ENCODE measurements around the gene NR6A1. TPM values are rescaled to one million over a fixed set of nuclear protein-coding genes. Genes with fewer than 3 reads are reported as not detected.

NR6A1 gene
- total RNA-seq, 6 donors from 2014 or later: 4.2 to 34.6 (median 8.2) TPM

DNA sequence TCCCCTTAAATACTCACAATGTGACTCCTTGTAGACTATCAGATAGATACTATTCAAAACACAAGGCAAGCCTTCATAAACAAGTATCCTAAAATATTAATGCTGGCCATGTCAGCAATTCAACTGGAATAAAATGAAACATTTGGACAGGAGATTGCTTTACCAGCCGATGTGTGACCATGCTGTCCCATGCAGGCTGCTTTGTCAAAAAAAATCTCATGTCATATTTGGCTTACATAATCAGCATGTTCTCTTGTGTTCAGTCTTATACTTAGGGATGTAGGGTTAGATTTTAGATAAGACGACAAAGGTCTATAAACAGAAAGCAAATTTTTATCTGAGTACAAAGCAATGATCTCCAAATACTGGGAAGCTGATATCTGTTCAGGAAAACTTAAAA is 108.5 kb downstream of the NR6A1 start:
- 33 to 43% methylated on average over 2 of the region's 2 CpGs for WGBS, 2 donors
- DNase-seq (no peak), ATAC-seq (ENCODE audit: low FRiP score in 2 of 2) (no peak)
- Histone ChIP-seq H3K4me3 (no peak overlapping the region), H3K4me1 (peaks cover 6 to 38% (median 13%) of the 10 kb centered on the region in 4 donors), H3K27me3 (no peaks in the 10 kb centered on the region), H3K36me3 (no peaks in the 10 kb centered on the region), H3K9me3 (no peaks in the 10 kb centered on the region), H3K27ac (no peak overlapping the region)
- TF ChIP-seq, protein P1, sequence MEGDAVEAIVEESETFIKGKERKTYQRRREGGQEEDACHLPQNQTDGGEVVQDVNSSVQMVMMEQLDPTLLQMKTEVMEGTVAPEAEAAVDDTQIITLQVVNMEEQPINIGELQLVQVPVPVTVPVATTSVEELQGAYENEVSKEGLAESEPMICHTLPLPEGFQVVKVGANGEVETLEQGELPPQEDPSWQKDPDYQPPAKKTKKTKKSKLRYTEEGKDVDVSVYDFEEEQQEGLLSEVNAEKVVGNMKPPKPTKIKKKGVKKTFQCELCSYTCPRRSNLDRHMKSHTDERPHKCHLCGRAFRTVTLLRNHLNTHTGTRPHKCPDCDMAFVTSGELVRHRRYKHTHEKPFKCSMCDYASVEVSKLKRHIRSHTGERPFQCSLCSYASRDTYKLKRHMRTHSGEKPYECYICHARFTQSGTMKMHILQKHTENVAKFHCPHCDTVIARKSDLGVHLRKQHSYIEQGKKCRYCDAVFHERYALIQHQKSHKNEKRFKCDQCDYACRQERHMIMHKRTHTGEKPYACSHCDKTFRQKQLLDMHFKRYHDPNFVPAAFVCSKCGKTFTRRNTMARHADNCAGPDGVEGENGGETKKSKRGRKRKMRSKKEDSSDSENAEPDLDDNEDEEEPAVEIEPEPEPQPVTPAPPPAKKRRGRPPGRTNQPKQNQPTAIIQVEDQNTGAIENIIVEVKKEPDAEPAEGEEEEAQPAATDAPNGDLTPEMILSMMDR (IDR thresholded peaks at IDR 0.05): no peak
- TF ChIP-seq EP300 (IDR thresholded peaks at IDR 0.05): no peak

DNA sequence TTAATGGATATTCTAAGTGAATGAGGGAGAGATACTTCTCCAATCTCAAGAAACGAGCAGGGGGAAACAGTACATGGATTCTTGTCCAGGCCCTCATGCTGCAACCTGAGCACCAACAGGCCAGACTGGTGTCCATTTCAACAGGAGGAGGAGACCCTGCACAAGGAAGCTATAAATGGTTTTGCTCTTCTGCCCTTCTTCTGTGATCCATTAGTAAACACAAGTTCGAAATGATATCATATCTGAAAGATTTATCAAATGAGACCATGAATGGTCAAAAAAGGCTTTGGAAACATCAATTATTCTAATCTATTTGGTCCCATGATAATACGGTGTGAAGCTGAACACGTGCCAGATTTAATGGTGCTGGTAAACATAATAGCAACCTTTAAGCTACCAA is 109.8 kb downstream of the NR6A1 start:
- TF ChIP-seq EP300 (IDR thresholded peaks at IDR 0.05) (no peak), POLR2AphosphoS5 (IDR thresholded peaks at IDR 0.05) (no peak), POLR2A (IDR thresholded peaks at IDR 0.05) (no peak)
- TF ChIP-seq, protein P1 (IDR thresholded peaks at IDR 0.05): no peak
- 65 to 71% methylated on average over 4 of the region's 4 CpGs for WGBS, 2 donors
- ATAC-seq (ENCODE audit: low FRiP score in 2 of 2) (no peak), DNase-seq (no peak)
- H3K27ac ChIP-seq: no peak overlapping the region
- H3K9me3 ChIP-seq: no peaks in the 10 kb centered on the region
- H3K36me3 ChIP-seq: no peaks in the 10 kb centered on the region
- H3K4me3 ChIP-seq: no peak overlapping the region
- H3K27me3 ChIP-seq: no peaks in the 10 kb centered on the region
- peaks cover 6 to 38% (median 13%) of the 10 kb centered on the region in 4 donors for H3K4me1 ChIP-seq

DNA sequence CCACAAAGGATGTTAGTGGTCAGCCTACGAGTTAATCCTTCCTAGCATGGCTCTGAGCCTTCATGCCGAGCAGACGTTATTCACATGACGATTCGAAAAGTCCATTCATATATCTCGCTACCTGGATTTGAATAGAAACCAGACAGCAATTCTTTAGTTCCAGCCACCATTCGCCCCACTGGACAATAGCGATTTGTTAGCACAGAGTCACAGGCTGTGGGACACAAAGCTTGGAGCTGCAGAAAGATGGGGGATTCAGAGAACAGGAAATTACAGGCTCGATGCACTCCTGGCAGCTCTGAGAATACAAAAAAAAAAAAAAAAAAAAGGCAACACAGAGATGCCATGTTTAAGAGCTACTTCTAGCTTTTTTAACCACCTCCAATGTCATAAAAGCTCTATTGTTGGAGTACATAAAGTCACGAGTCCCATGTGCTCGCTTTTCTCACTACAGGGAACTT is 110.7 kb downstream of the NR6A1 start:
- no peak for DNase-seq
- 3 to 9% methylated on average over 11 of the region's 11 CpGs for WGBS, 2 donors

DNA sequence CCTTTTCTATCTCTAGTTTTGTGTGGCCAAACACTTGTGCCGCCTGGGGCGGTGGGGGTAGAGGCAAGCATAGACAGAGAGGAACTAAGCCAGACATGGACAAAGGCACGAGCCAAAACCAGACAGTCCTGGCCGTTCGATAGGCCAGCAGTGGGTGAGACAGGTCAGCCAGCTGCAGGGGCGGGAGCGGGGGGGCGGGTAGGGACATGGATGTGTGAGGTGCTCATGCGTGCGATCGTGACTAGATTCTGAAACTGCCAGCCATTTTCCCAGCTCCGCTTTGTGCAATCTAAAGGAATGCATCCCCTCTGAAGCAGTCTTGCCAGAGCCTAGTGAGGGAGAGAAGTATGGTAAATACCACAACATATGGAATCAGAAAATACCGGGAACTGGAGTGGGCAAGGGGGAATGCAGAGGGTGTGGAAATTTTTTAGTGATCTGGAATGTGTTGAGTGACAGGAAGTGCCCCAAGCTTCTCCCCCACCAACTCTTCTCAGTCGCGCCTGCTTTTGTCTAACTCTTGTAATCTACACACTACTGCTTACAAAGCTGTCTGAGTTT is 111.9 kb downstream of the NR6A1 start:
- Histone ChIP-seq H3K4me1 (peaks cover 6 to 38% (median 13%) of the 10 kb centered on the region in 4 donors), H3K27me3 (no peaks in the 10 kb centered on the region), H3K4me3 (peak overlapping the region; percentile 40 to 55 (median 48)), H3K27ac (peak overlapping the region; percentile 74 to 86 (median 82)), H3K36me3 (no peaks in the 10 kb centered on the region), H3K9me3 (no peaks in the 10 kb centered on the region)
- ATAC-seq (ENCODE audit: low FRiP score in 2 of 2) (peak; percentile 92 to 93), DNase-seq (peak; percentile 82 to 87)
- 1% methylated on average over 15 of the region's 15 CpGs for WGBS, 2 donors
- peak; percentile 20 to 32 for TF ChIP-seq POLR2AphosphoS5 (IDR thresholded peaks at IDR 0.05)
- peak in 1 of 4 donors; percentile 1 for TF ChIP-seq EP300 (IDR thresholded peaks at IDR 0.05)
- TF ChIP-seq, protein P1 (IDR thresholded peaks at IDR 0.05): no peak
- TF ChIP-seq POLR2A (IDR thresholded peaks at IDR 0.05): peak in 2 of 4 donors; percentile 22 to 34

More for the DNA sequence above, 110.7 kb downstream of the NR6A1 start:
- no peak for ATAC-seq (ENCODE audit: low FRiP score in 2 of 2)
- TF ChIP-seq, protein P1 (IDR thresholded peaks at IDR 0.05): no peak
- no peak for TF ChIP-seq EP300 (IDR thresholded peaks at IDR 0.05)
- no peak for TF ChIP-seq POLR2AphosphoS5 (IDR thresholded peaks at IDR 0.05)
- Histone ChIP-seq H3K27ac (peak overlapping the region; percentile 46 to 86 (median 76)), H3K4me3 (peak overlapping the region in 3 of 4 donors; percentile 42 to 55 (median 54)), H3K27me3 (no peaks in the 10 kb centered on the region), H3K9me3 (no peaks in the 10 kb centered on the region), H3K4me1 (peaks cover 6 to 38% (median 13%) of the 10 kb centered on the region in 4 donors), H3K36me3 (no peaks in the 10 kb centered on the region)
